DND-41 (cell line): ENCODE data around the gene SH3RF3.

Experiments
- ATAC-seq: fragments of 200-7000 bp; cut with Tn5 transposase; 3 replicates; pipeline ENCODE4 v1.9.1; 2021; ENCODE audit warnings: low read depth; ENCODE audit not compliant: insufficient read depth
- DNase-seq: peaks from one replicate; pipeline ENCODE4 v3.0.0-alpha.2; 2020
- H2AFZ ChIP-seq: 2 replicates; pipeline ENCODE4 v1.6.0; 2012; ENCODE audit warnings: low read depth, low read length
- H3K27ac ChIP-seq: 2 replicates; pipeline ENCODE4 v1.5.1; 2012; ENCODE audit warnings: low read length, inconsistent platforms
- H3K27me3 ChIP-seq: fragments of 200-600 bp; sonication (generic); 2 replicates; pipeline ENCODE4 v1.6.0; 2012; ENCODE audit warnings: low read length, mild to moderate bottlenecking, inconsistent platforms; ENCODE audit not compliant: insufficient read depth, poor library complexity
- H3K36me3 ChIP-seq: 2 replicates; pipeline ENCODE4 v1.5.1; 2012; ENCODE audit warnings: low read length, inconsistent platforms; ENCODE audit not compliant: insufficient read depth
- H3K4me1 ChIP-seq: 2 replicates; pipeline ENCODE4 v1.5.1; 2012; ENCODE audit warnings: mild to moderate bottlenecking, low read length; ENCODE audit not compliant: insufficient read depth
- H3K4me2 ChIP-seq: 2 replicates; pipeline ENCODE4 v1.6.0; 2012; ENCODE audit warnings: mild to moderate bottlenecking, moderate library complexity, low read length, inconsistent platforms; ENCODE audit not compliant: insufficient read depth
- H3K4me3 ChIP-seq, 2 experiments: fragments of 200-600 bp in 1 of 2; shearing (Covaris generic) in 1 of 2; 2 replicates each; pipeline ENCODE4 v1.5.1; 2012 to 2016; ENCODE audit warnings: inconsistent platforms in 2 of 2, low read length in 2 of 2, mild to moderate bottlenecking in 2 of 2, low read depth in 1 of 2, moderate library complexity in 1 of 2
- H3K79me2 ChIP-seq: 2 replicates; pipeline ENCODE4 v1.6.0; 2012; ENCODE audit warnings: low read length, inconsistent platforms; ENCODE audit not compliant: insufficient read depth
- H3K9ac ChIP-seq: 2 replicates; pipeline ENCODE4 v1.6.0; 2012; ENCODE audit warnings: low read depth, mild to moderate bottlenecking, inconsistent platforms, low read length, moderate library complexity
- H3K9me3 ChIP-seq: 2 replicates; pipeline ENCODE4 v1.5.1; 2012; ENCODE audit warnings: low read length, moderate library complexity, mild to moderate bottlenecking, inconsistent platforms; ENCODE audit not compliant: insufficient read depth, severe bottlenecking
- H4K20me1 ChIP-seq: 2 replicates; pipeline ENCODE4 v1.6.0; 2012; ENCODE audit warnings: low read length; ENCODE audit not compliant: insufficient read depth
- CTCF ChIP-seq: IDR thresholded peaks from 2 replicates; pipeline ENCODE4 v1.5.1; 2012; ENCODE audit warnings: borderline replicate concordance, low read length, moderate library complexity, mild to moderate bottlenecking; ENCODE audit not compliant: poor library complexity, severe bottlenecking; ENCODE audit errors: extremely low read depth
- EZH2 ChIP-seq: IDR thresholded peaks from 3 replicates; pipeline ENCODE4 v1.6.1; 2012; ENCODE audit warnings: borderline replicate concordance, low read depth, mild to moderate bottlenecking, moderate library complexity, low read length, inconsistent platforms; ENCODE audit not compliant: severe bottlenecking

The SH3RF3 gene

GRCh38 chr2:109168086-109168485, 39.1 kb downstream of the SH3RF3 start:
- no peak overlapping the region for H2AFZ ChIP-seq
- H3K9ac ChIP-seq: no peak overlapping the region
- no peak overlapping the region for H3K4me3 ChIP-seq
- no peaks in the 10 kb centered on the region for H3K79me2 ChIP-seq
- no peaks in the 10 kb centered on the region for H3K4me1 ChIP-seq
- no peaks in the 10 kb centered on the region for H3K36me3 ChIP-seq
- DNase-seq: no peak
- H3K27ac ChIP-seq: no peak overlapping the region
- no peak for ATAC-seq
- H3K4me2 ChIP-seq: no peak overlapping the region
- H3K27me3 ChIP-seq: peaks cover 7% of the 10 kb centered on the region
- H4K20me1 ChIP-seq: no peaks in the 10 kb centered on the region
- TF ChIP-seq CTCF: no peak
- no peak for TF ChIP-seq EZH2
- H3K9me3 ChIP-seq: no peaks in the 10 kb centered on the region

GRCh38 chr2:109168716-109169115, 39.7 kb downstream of the SH3RF3 start:
- H3K27me3 ChIP-seq: peaks cover 7% of the 10 kb centered on the region
- no peaks in the 10 kb centered on the region for H3K79me2 ChIP-seq
- no peak overlapping the region for H3K9ac ChIP-seq
- DNase-seq (no peak), ATAC-seq (no peak)
- H3K4me3 ChIP-seq: no peak overlapping the region
- no peak overlapping the region for H3K4me2 ChIP-seq
- no peaks in the 10 kb centered on the region for H4K20me1 ChIP-seq
- no peak for TF ChIP-seq EZH2
- no peak for TF ChIP-seq CTCF
- peaks cover under 1% of the 10 kb centered on the region; the same call in 1 of the 2 replicates for H3K4me1 ChIP-seq
- H3K36me3 ChIP-seq: no peaks in the 10 kb centered on the region
- no peak overlapping the region for H2AFZ ChIP-seq
- H3K9me3 ChIP-seq: no peaks in the 10 kb centered on the region
- no peak overlapping the region for H3K27ac ChIP-seq

GRCh38 chr2:109170645-109171044, 41.6 kb downstream of the SH3RF3 start:
- ATAC-seq: no peak
- peaks cover 3% of the 10 kb centered on the region for H3K9me3 ChIP-seq
- H3K79me2 ChIP-seq: no peaks in the 10 kb centered on the region
- no peak for DNase-seq
- H2AFZ ChIP-seq: no peak overlapping the region
- no peaks in the 10 kb centered on the region for H4K20me1 ChIP-seq
- H3K27ac ChIP-seq: no peak overlapping the region
- H3K27me3 ChIP-seq: peaks cover 12% of the 10 kb centered on the region
- TF ChIP-seq EZH2: no peak
- no peak for TF ChIP-seq CTCF
- peaks cover 5% of the 10 kb centered on the region for H3K4me1 ChIP-seq
- H3K4me3 ChIP-seq: no peak overlapping the region
- H3K4me2 ChIP-seq: no peak overlapping the region
- H3K36me3 ChIP-seq: no peaks in the 10 kb centered on the region
- no peak overlapping the region for H3K9ac ChIP-seq
